ENCODE measurements around the gene ATP6V0B.

Gene ATP6V0B

DNA sequence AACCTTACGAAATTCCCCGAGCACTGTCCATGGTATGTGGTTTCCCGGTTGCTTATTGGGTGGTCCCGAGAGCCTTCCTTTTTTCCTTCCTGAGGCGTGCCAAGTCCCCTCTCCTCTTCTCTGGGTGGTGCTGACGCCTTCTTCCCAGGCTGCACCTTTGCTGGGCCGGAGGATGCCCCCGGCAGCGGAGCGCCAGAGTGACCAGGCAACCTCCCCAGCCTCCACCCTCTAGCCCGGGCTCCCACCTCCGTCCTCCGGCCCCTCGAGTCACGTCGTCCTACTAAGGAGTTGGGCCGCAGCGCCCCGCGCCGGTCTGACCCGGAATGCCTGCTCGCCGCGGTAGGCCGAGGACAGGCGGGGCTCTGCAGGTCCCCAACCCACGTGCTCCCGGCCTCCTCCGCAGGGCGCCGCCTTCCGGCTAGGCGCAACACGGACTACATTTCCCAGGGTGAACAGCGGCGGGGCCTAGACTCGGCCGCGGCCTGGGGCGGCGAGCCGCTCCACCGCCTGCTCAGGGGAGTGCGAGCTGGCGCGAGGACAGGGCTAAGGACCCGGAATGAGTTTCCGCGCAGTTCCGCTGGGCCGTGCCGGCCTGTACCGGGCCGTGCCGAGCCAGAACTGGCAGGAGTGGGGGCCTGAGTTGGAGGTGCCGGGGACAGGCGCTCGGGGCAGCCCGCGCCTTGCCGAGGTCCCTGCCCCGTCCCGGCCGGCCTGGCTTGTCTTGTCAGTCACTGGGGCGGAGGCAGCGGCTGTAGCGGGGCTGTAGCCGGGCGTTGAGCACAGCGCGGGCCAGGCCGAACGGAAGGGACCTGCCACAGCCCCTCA, 28.3 kb upstream of the ATP6V0B start, which contains the start of gene IPO13:
IPO13 (plus strand) TSS at position 715 of the 825 bp plus-strand sequence. CDS start 651 bp downstream, outside the sequence.
- peak; percentile 98 for DNase-seq (ENCODE audit: low read depth, low spot score)

DNA sequence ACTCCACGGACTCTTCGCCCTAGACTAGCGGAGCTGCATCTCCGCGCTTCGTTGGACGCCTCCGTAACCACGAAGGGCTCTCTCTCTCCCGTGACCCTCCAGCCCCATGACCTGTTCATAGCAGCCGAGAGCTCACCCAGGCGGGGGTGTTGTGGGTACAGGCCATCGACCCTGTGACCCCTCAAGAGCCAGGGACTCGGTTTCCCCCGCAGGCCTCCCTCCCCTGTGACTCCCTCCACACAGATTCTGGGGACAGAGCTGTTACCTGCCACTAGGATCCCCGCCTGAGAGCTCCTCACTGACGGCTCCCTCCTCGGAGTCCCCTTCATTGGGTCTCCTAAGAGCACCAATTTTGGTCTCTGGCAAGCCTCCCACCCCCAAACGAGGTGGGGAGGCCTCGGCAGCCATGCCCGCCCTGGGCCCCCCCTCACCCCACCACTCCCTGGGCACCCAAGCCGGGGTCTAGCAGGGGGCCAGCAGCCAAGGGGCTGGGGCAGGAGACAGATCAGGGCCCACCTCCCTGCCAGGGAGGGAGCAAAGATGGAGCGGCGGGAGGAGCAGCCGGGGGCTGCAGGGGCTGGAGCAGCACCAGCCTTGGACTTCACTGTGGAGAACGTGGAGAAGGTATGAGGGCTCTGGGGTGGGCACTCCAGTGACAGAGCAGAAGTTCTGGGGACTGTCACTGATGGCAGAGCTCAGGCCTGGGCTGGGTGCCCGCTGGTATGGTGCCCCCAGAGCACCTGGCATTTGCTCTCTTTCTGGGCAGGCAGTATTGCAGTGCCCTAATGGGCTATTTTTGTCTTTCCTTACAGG, 27.5 kb upstream of the ATP6V0B start:
- DNase-seq (ENCODE audit: low read depth, low spot score): no peak

DNA sequence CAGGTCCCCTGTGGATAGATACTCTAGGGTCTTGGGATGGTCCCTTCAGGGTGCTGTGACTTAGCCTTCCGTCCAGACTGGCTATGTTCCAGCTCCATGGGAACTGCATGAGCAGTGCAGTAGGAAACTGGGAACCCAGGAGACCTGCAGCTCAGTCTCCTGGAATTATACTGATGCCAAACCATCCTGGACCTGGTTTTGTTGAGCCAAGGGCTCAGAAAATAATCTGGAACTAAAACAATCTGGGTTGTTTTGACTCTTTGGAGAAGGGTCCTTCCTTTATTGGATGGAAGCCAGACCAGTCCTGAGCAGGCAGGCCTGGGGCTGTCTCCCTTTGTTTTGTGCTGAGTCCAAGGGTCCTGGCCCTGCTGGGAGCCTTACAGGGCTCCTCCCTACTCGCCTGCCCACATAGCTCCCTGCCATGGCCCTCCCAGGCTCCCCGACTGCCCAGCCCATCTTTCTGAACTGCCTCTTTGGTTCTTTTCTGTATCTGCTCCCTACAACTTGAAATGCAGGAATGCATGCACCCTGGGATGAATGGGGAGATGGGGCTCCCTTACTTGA, 26.8 kb upstream of the ATP6V0B start:
- DNase-seq (ENCODE audit: low read depth, low spot score): peak; percentile 21

- no peak for DNase-seq (ENCODE audit: low read depth, low spot score)
Observed at GRCh38 chr1:43949678-43950077, 25.1 kb upstream of the ATP6V0B start.

DNA sequence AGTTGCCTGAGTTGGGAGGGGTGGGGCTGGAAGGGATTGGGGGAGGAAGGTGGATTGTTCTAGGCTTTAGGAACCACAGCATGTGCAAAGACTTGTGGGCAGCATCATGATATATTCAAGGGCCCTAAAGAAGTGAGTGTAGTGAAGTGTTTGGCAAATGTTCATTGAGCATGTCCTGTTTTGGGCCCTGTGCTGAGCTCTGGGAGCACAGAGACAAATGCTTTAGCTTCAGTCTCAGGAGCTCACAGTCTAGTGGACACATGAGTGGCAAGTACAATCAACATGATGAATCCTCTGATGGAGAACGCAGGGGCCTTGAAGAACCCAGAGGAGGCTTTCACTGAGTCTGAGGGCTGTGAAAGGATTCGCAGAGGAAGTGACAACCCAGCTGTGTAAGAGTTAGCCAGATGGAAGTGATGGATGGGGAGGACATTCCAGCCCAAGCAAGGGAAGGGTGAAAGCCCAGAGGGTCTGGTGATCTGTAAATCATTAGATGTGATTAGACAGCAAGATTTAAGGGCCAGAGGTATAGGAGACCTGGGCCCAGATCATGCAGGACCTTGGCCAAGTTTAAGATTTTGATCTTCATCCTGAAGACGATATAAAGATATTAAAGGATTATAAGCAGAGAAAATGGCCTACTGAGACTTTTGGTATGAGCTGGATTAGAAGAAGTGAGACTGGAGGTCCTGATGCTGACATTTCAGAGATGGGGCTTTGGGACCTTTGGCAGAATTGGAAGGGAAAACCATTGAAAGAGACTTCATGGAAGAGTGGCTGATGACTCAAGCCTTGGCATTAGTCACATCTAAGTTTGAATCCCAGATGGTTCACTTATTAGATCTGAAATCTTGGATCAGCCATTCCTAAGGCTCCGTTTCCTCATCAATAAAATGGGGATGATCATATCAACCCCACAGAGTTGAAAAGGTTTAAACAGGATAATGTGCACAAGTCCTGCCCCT, 23.5 kb upstream of the ATP6V0B start:
- DNase-seq (ENCODE audit: low read depth, low spot score): no peak

GRCh38 chr1:43952731-43953346, 21.9 kb upstream of the ATP6V0B start:
- peak; percentile 20 for DNase-seq (ENCODE audit: low read depth, low spot score)

GRCh38 chr1:43953361-43953760, 21.4 kb upstream of the ATP6V0B start:
- no peak for DNase-seq (ENCODE audit: low read depth, low spot score)

DNA sequence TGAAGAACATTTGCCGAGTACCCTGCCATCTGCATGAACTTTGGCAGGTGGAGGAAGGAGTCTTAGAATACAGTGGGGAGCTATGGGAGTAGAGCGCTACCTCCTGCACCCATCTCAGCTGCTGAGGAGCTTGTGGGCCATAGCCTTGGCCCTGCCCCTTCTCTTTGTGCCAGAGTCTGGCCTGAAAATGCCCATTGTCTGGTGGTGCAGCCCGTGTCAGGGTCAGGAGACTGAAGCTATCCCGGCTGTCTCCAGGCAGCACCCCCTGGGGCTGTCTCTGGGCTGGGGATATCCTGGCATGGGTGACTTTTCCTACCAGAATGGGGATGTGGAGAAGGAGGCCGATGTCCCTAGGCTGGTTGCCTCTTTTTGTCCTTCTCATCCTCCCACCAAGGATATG, 20.7 kb upstream of the ATP6V0B start:
- no peak for DNase-seq (ENCODE audit: low read depth, low spot score)

- no peak for DNase-seq (ENCODE audit: low read depth, low spot score)
Observed at GRCh38 chr1:43956234-43956633, 18.5 kb upstream of the ATP6V0B start.

GRCh38 chr1:43957407-43958040, 17.2 kb upstream of the ATP6V0B start:
- no peak for DNase-seq (ENCODE audit: low read depth, low spot score)

- no peak for DNase-seq (ENCODE audit: low read depth, low spot score)
Observed at GRCh38 chr1:43958351-43959255, 16.2 kb upstream of the ATP6V0B start.

DNA sequence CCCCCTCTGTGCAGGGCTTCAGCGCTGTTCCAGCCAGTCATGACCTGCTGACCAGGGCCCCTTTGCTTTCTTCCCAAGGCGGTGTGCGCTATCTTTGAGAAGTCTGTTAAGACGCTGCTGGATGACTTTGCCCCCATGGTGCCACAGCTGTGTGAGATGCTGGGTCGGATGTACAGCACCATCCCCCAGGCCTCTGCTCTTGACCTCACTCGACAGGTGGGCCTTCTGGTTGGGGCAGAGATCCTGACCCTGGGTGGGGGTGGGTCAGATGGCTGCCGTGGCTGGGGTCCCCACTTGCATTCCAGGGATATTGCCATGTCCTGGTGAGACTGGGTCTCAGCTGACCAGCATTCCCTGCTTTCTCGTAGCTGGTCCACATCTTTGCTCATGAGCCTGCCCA, 14.0 kb upstream of the ATP6V0B start:
- DNase-seq (ENCODE audit: low read depth, low spot score): no peak

GRCh38 chr1:43961692-43962091, 13.1 kb upstream of the ATP6V0B start:
- no peak for DNase-seq (ENCODE audit: low read depth, low spot score)

DNA sequence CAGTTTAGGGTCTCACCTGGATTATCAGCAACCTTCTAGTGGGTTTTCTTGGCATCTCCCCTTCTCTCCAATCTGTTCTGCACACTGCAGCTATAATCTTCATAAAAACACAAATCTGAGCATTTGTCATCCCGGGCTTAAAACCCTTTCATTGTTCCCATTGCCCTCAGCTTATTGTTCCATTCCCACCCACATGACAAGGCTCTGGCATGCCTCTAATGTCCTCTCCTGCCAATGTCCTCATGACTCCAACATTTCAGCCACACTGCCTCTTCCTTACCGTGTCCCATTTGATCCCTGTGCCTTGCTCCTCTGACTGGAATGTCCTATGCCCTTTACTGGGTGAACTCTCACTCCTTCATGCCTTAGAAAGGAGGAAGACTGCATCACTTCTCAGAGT, 12.4 kb upstream of the ATP6V0B start:
- no peak for DNase-seq (ENCODE audit: low read depth, low spot score)

- no peak for DNase-seq (ENCODE audit: low read depth, low spot score)
Observed at GRCh38 chr1:43963006-43963405, 11.8 kb upstream of the ATP6V0B start.

- no peak for DNase-seq (ENCODE audit: low read depth, low spot score)
Observed at GRCh38 chr1:43963890-43964289, 10.9 kb upstream of the ATP6V0B start.

GRCh38 chr1:43965316-43965715, 9.4 kb upstream of the ATP6V0B start:
- DNase-seq (ENCODE audit: low read depth, low spot score): no peak

DNA sequence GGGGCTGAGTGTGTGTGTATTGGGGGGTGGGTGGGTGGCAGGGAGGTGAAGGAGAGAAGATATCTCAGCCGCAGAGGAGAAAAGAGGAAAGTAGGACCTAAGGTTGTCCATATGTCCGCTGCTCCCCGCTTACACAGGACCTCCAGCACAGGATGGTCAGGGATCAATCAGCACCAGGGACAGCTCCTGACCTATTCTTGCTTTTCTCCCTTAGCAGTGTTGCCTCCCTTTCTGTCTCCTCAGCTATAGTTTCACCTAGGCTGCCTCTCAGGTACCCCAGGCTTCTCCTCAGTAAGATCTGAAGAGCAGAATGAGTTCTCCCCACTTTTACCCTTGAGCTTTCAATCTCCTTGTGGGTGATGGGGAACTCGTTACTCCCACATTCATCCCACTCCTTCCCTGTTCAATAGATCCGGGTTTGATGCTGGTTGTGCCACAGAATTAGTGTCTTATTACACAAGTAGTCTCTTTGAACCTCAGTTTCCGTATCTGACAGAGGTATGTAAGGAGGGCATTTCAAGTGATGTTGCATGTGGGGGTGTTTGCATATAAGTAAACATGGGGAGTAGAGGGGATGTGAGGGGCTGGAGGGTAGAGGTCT, 6.3 kb upstream of the ATP6V0B start:
- peak; percentile 54 for DNase-seq (ENCODE audit: low read depth, low spot score)

DNA sequence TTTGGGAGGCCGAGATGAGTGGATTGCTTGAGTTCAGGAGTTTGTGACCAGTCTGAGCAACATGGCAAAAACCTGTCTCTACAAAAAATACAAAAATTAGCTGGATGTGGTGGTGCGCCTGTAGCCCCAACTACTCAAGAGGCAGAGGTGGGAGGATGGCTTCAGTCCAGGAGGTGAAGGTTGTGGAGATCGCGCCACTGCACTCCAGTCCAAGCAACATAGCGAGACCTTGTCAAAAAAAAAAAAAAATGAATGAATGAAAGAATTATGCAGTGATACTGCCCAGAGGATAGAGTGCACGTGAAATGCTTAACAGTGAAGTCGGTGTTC, 5.4 kb upstream of the ATP6V0B start:
- DNase-seq (ENCODE audit: low read depth, low spot score): no peak

Measured in astrocyte of the hippocampus (primary cell).